Activated B cell treated with CpG ODN at 0.5 μM for 24 hours (primary cell): ENCODE measurements around the gene CDH11. TPM values are rescaled to one million over a fixed set of nuclear protein-coding genes. Genes with fewer than 3 reads are reported as not detected.

Experiments
- ATAC-seq: fragments of 200-7000 bp; cut with Tn5 transposase; one replicate; pipeline ENCODE4 v1.10.0; 2021; ENCODE audit warnings: low read depth, mild to moderate bottlenecking, moderate library complexity
- CTCF ChIA-PET: fragments of 350-600 bp; sonication (Branson Sonifier 250); formaldehyde crosslinking; loops from one replicate; lab custom pipeline; 2021; ENCODE audit warnings: antibody characterized with exemption; lab: Charles Lee
- POLR2A ChIA-PET: fragments of 350-600 bp; sonication (Branson Sonifier 250); formaldehyde crosslinking; loops from one replicate; lab custom pipeline; 2021; ENCODE audit warnings: antibody characterized with exemption; lab: Charles Lee
- DNase-seq: peaks from one replicate; pipeline ENCODE4 v3.0.0; 2022
- H3K27ac Mint-ChIP-seq: one replicate; pipeline ENCODE4 v1.8.0; 2020; ENCODE audit warnings: mixed read lengths
- H3K27me3 Mint-ChIP-seq: one replicate; pipeline ENCODE4 v1.8.0; 2021; ENCODE audit warnings: mixed read lengths
- H3K36me3 Mint-ChIP-seq: one replicate; pipeline ENCODE4 v1.8.0; 2021; ENCODE audit warnings: low read depth, mixed read lengths
- H3K4me1 Mint-ChIP-seq: one replicate; pipeline ENCODE4 v1.8.0; 2021; ENCODE audit warnings: mixed read lengths
- H3K4me3 Mint-ChIP-seq: one replicate; pipeline ENCODE4 v1.8.0; 2020; ENCODE audit warnings: mild to moderate bottlenecking, mixed read lengths
- H3K9me3 Mint-ChIP-seq: one replicate; pipeline ENCODE4 v1.8.0; 2020; ENCODE audit warnings: mixed read lengths
- CTCF ChIP-seq: fragments of 200-600 bp; IDR thresholded peaks from one replicate; pipeline ENCODE4 v1.8.0; 2022; ENCODE audit warnings: antibody characterized with exemption, mild to moderate bottlenecking
- intact Hi-C: fragments of 100-400 bp; cut with micrococcal nuclease; formaldehyde crosslinking; loops from one replicate; pipeline ENCODE4 v1.15.1; 2024
- total RNA-seq: library from RNA; stranded (reverse); gene quantifications from 2 replicates; pipeline ENCODE4 v1.2.3, GENCODE V29; 2022

CDH11 gene
- total RNA-seq, 1 donor from 2014 or later, result not detected

GRCh38 chr16:64924086-64924485 lies 197.8 kb downstream of the CDH11 start:
- intact Hi-C loops, result no loop called here
- no peak overlapping the region for H3K4me3 Mint-ChIP-seq
- TF ChIP-seq CTCF, result no peak
- H3K27ac Mint-ChIP-seq, result no peak overlapping the region
- CTCF ChIA-PET, result no interaction called here
- H3K36me3 Mint-ChIP-seq, result no peaks in the 10 kb centered on the region
- H3K27me3 Mint-ChIP-seq, result no peaks in the 10 kb centered on the region
- POLR2A ChIA-PET, result no interaction called here
- no peak for ATAC-seq
- H3K4me1 Mint-ChIP-seq, result no peaks in the 10 kb centered on the region
- H3K9me3 Mint-ChIP-seq, result peaks cover 7% of the 10 kb centered on the region
- no peak for DNase-seq

GRCh38 chr16:64919929-64920607 lies 201.8 kb downstream of the CDH11 start:
- H3K4me1 Mint-ChIP-seq, result no peaks in the 10 kb centered on the region
- intact Hi-C loops, result no loop called here
- no peaks in the 10 kb centered on the region for H3K36me3 Mint-ChIP-seq
- H3K4me3 Mint-ChIP-seq, result no peak overlapping the region
- CTCF ChIA-PET, result no interaction called here
- no peaks in the 10 kb centered on the region for H3K27me3 Mint-ChIP-seq
- no peak overlapping the region for H3K27ac Mint-ChIP-seq
- POLR2A ChIA-PET, result no interaction called here
- no peak for DNase-seq
- no peak for TF ChIP-seq CTCF
- peaks cover 3% of the 10 kb centered on the region for H3K9me3 Mint-ChIP-seq
- ATAC-seq, result no peak

- H3K27ac Mint-ChIP-seq, result no peak overlapping the region
These were observed 202.7 kb downstream of the CDH11 start for GRCh38 chr16:64919141-64919540.

GRCh38 chr16:64916051-64916450 lies 205.8 kb downstream of the CDH11 start:
- Mint-ChIP-seq H3K36me3 (no peaks in the 10 kb centered on the region), H3K9me3 (no peaks in the 10 kb centered on the region), H3K27me3 (no peaks in the 10 kb centered on the region), H3K4me3 (no peak overlapping the region), H3K4me1 (no peaks in the 10 kb centered on the region), H3K27ac (no peak overlapping the region)
- no peak for TF ChIP-seq CTCF
- CTCF ChIA-PET, result no interaction called here
- DNase-seq, result no peak
- ATAC-seq, result no peak
- POLR2A ChIA-PET, result no interaction called here
- intact Hi-C loops, result no loop called here

More at GRCh38 chr16:64919141-64919540, 202.7 kb downstream of the CDH11 start:
- no peak overlapping the region for H3K4me3 Mint-ChIP-seq
- DNase-seq, result no peak
- no peaks in the 10 kb centered on the region for H3K4me1 Mint-ChIP-seq
- no peak for TF ChIP-seq CTCF
- ATAC-seq, result no peak
- peaks cover 3% of the 10 kb centered on the region for H3K9me3 Mint-ChIP-seq
- CTCF ChIA-PET, result no interaction called here
- POLR2A ChIA-PET, result no interaction called here
- intact Hi-C loops, result no loop called here
- H3K36me3 Mint-ChIP-seq, result no peaks in the 10 kb centered on the region
- no peaks in the 10 kb centered on the region for H3K27me3 Mint-ChIP-seq

- Mint-ChIP-seq H3K36me3 (no peaks in the 10 kb centered on the region), H3K27ac (no peak overlapping the region), H3K9me3 (peaks cover 2% of the 10 kb centered on the region), H3K4me1 (no peaks in the 10 kb centered on the region), H3K27me3 (no peaks in the 10 kb centered on the region), H3K4me3 (no peak overlapping the region)
- POLR2A ChIA-PET, result no interaction called here
- ATAC-seq (no peak), DNase-seq (no peak)
- intact Hi-C loops, result no loop called here
- CTCF ChIA-PET, result no interaction called here
- TF ChIP-seq CTCF, result no peak
These were observed 211.5 kb downstream of the CDH11 start for GRCh38 chr16:64910356-64910755.
